Activated naive CD4-positive, alpha-beta T cell treated with anti-CD3 and anti-CD28 coated beads, Interleukin-2, amount 10 ng/mL, durations not matched to agents 7 days and 5 days (primary cell): ENCODE data around the gene HSPA1A.
A peak's percentile ranks its signal among the peaks of the same experiment; 100 is the strongest.
"Not testable (repeated sequence)": the region's sequence is repeated elsewhere in the genome, so short reads cannot be mapped to it uniquely, and the experiment has no call there.

ENCODE experiments used
- CTCF ChIA-PET: fragments of 350-600 bp; sonication (Branson Sonifier 250); formaldehyde crosslinking; loops from one replicate; lab custom pipeline; 2021; ENCODE audit warnings: antibody characterized with exemption; lab: Charles Lee
- DNase-seq: peaks from one replicate; pipeline ENCODE4 v3.0.0-alpha.2; 2020
- H3K27ac Mint-ChIP-seq: one replicate; pipeline ENCODE4 v1.8.0; 2021; ENCODE audit warnings: mild to moderate bottlenecking, moderate library complexity, mixed read lengths
- H3K27me3 Mint-ChIP-seq: one replicate; pipeline ENCODE4 v1.8.0; 2021; ENCODE audit warnings: mild to moderate bottlenecking, mixed read lengths
- H3K36me3 Mint-ChIP-seq: one replicate; pipeline ENCODE4 v1.8.0; 2021; ENCODE audit warnings: mixed read lengths
- H3K4me1 Mint-ChIP-seq: one replicate; pipeline ENCODE4 v1.8.0; 2021; ENCODE audit warnings: mixed read lengths
- H3K4me3 Mint-ChIP-seq: one replicate; pipeline ENCODE4 v1.8.0; 2021; ENCODE audit warnings: mild to moderate bottlenecking, moderate library complexity, mixed read lengths
- H3K9me3 Mint-ChIP-seq: one replicate; pipeline ENCODE4 v1.8.0; 2021; ENCODE audit warnings: mixed read lengths

Gene HSPA1A

DNA sequence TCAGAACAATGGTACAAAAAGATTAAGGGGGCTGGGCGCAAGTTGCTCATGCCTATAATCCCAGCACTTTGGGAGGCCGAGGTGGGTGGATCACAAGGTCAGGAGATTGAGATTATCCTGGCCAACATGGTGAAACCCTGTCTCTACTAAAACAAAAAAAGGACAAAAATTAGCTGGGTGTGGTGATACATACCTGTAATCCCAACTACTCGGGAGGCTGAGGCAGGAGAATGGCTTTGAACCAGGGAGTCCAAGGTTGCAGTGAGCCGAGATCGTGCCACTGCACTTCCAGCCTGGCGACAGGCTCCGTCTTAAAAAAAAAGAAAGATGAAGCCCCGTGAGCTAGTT, 24.4 kb downstream of the HSPA1A start:
- Mint-ChIP-seq H3K4me1 (peaks cover 49% of the 10 kb centered on the region), H3K36me3 (peaks cover 52% of the 10 kb centered on the region)
- H3K9me3 Mint-ChIP-seq, DNase-seq, H3K27ac Mint-ChIP-seq, H3K4me3 Mint-ChIP-seq, H3K27me3 Mint-ChIP-seq: not testable (repeated sequence)
- CTCF ChIA-PET = interaction anchor here (1.7 kb wide), 1 partner anchor 23 kb away, joined by 5 read pairs; no protein-coding TSS in a partner anchor

GRCh38 chr6:31842053-31842452, 26.7 kb downstream of the HSPA1A start:
- Mint-ChIP-seq H3K27me3 (no peaks in the 10 kb centered on the region), H3K4me1 (peaks cover 33% of the 10 kb centered on the region), H3K9me3 (no peaks in the 10 kb centered on the region), H3K27ac (peak overlapping the region; percentile 79), H3K4me3 (no peak overlapping the region), H3K36me3 (peaks cover 39% of the 10 kb centered on the region)
- CTCF ChIA-PET = no interaction called here
- no peak for DNase-seq

DNA sequence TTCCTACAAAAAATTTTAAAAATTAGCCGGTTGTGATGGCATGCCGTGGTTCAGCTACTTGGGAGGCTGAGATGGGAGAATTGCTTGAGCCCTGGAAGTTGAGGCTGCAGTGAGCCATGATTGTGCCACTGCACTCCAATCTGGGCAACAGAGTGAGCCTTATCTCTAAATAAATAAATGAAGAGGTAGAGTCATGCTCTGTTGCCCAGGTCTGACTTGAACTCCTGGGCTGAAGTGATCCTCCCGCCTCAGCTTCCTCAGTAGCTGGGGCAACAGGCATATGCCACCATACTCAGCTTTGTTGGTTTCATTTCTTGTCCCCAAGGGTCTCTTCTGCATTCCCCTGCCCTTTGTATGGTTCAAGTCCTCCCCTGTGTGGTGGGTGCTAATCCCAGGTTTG, 29.2 kb downstream of the HSPA1A start:
- Mint-ChIP-seq H3K27me3 (no peaks in the 10 kb centered on the region), H3K9me3 (no peaks in the 10 kb centered on the region), H3K27ac (no peak overlapping the region), H3K4me3 (no peak overlapping the region), H3K4me1 (peaks cover 11% of the 10 kb centered on the region), H3K36me3 (peaks cover 23% of the 10 kb centered on the region)
- CTCF ChIA-PET = no interaction called here
- no peak for DNase-seq

DNA sequence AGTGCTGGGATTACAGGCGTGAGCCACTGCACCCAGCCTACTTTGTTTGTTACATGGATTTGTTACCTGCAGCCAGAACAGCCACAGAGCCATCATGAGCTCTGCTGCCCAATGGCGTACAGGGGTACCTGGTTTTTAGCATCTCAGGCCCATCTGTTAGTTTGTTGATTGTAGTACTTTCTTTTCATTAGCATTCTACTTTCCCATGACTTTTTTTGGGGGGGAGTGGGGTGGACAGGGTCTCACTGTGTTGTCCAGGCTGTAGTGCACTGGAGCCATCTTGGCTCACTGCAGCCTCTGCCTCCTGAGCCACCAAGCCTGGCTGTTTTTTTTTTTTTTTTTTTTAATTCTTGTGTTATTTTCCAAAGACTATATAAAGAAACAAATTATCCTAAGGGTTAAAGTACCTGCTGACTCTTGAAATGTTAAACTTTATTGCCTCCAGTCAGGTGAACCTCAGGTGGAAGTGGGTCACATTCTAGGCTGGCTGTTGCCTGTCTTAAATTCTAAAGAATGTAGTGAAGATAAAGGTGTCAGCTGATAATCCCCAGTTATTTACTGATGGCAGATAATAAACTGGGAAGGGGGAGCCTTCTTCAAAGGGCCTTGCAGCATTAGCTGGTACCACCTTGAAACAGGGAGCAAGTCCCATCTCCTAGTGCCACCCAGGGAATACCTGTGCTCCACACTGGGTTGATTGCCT, 32.1 kb downstream of the HSPA1A start:
- no peak for DNase-seq
- H3K27me3 Mint-ChIP-seq = no peaks in the 10 kb centered on the region
- no peak overlapping the region for H3K4me3 Mint-ChIP-seq
- no peak overlapping the region for H3K27ac Mint-ChIP-seq
- CTCF ChIA-PET = no interaction called here
- no peaks in the 10 kb centered on the region for H3K4me1 Mint-ChIP-seq
- peaks cover under 1% of the 10 kb centered on the region for H3K9me3 Mint-ChIP-seq
- peaks cover 9% of the 10 kb centered on the region for H3K36me3 Mint-ChIP-seq

GRCh38 chr6:31850765-31851484, 35.6 kb downstream of the HSPA1A start:
- Mint-ChIP-seq H3K9me3 (peaks cover 6% of the 10 kb centered on the region), H3K4me3 (no peak overlapping the region)

DNA sequence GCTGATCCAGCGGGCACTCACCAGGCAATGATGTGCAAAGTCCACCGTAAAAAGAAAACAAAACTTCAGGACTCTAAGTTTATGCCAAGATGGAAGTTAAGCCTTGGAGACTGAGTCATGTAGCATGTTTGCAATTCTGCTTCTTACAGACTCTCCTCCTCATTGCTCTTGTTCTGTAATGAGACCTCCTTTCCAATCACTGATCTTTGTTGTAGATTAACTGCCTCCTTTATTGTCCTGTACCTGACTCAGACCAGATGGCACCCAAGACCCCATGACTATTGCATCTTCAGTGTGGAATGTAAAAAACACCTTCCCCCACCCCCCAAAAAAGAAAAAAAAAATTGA, 36.1 kb downstream of the HSPA1A start:
- CTCF ChIA-PET = no interaction called here
- Mint-ChIP-seq H3K36me3 (peaks cover 3% of the 10 kb centered on the region), H3K27me3 (no peaks in the 10 kb centered on the region), H3K9me3 (peaks cover 6% of the 10 kb centered on the region), H3K4me3 (no peak overlapping the region), H3K27ac (no peak overlapping the region), H3K4me1 (peaks cover 2% of the 10 kb centered on the region)
- DNase-seq = no peak

More at GRCh38 chr6:31850765-31851484, 35.6 kb downstream of the HSPA1A start:
- Mint-ChIP-seq H3K36me3 (peaks cover 3% of the 10 kb centered on the region), H3K4me1 (peaks cover 2% of the 10 kb centered on the region), H3K27ac (no peak overlapping the region), H3K27me3 (no peaks in the 10 kb centered on the region)
- DNase-seq = no peak
- CTCF ChIA-PET = no interaction called here

GRCh38 chr6:31851980-31852718, 36.8 kb downstream of the HSPA1A start:
- CTCF ChIA-PET = interaction anchor here (0.8 kb wide), 1 partner anchor 11 kb away, joined by 3 read pairs; the partner anchor contains the start of gene NEU1
- not testable (repeated sequence) for H3K27ac Mint-ChIP-seq, H3K27me3 Mint-ChIP-seq, H3K4me1 Mint-ChIP-seq, H3K9me3 Mint-ChIP-seq, H3K4me3 Mint-ChIP-seq, H3K36me3 Mint-ChIP-seq, DNase-seq

GRCh38 chr6:31857774-31858173, 42.4 kb downstream of the HSPA1A start:
- DNase-seq, H3K27ac Mint-ChIP-seq, H3K4me3 Mint-ChIP-seq, CTCF ChIA-PET, H3K9me3 Mint-ChIP-seq, H3K27me3 Mint-ChIP-seq: not testable (repeated sequence)
- Mint-ChIP-seq H3K36me3 (peaks cover 16% of the 10 kb centered on the region), H3K4me1 (peaks cover 12% of the 10 kb centered on the region)

DNA sequence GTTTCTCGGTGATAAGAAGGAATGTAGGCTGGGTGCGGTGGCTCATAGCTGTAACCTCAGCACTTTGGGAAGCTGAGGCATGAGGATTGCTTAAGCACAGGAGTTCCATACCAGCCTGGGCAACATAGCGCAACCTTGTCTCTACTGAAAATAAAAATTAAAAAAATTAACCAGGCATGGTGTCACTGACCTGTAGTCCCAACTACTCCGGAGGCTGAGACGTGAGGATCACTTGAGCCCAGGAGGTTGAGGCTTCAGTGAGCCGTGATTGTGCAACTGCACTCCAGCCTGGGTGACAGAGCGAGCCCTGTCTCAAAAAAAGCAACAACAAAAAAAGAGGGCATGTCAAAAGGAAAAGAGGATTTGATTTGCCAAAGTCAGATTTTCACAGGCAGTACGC, 43.4 kb downstream of the HSPA1A start:
- Mint-ChIP-seq H3K27ac (no peak overlapping the region), H3K27me3 (no peaks in the 10 kb centered on the region), H3K4me3 (no peak overlapping the region), H3K9me3 (no peaks in the 10 kb centered on the region), H3K4me1 (peaks cover 15% of the 10 kb centered on the region), H3K36me3 (peaks cover 16% of the 10 kb centered on the region)
- no peak for DNase-seq
- CTCF ChIA-PET = no interaction called here

- H3K27me3 Mint-ChIP-seq = no peaks in the 10 kb centered on the region
- H3K4me1 Mint-ChIP-seq = peaks cover 24% of the 10 kb centered on the region
- CTCF ChIA-PET = interaction anchor here (0.6 kb wide), 1 partner anchor 22 kb away, joined by 5 read pairs; no protein-coding TSS in a partner anchor
- peaks cover 16% of the 10 kb centered on the region for H3K36me3 Mint-ChIP-seq
- peak overlapping the region; percentile 19 for H3K4me3 Mint-ChIP-seq
- H3K27ac Mint-ChIP-seq = no peak overlapping the region
- no peaks in the 10 kb centered on the region for H3K9me3 Mint-ChIP-seq
- no peak for DNase-seq
These were observed 44.6 kb downstream of the HSPA1A start for GRCh38 chr6:31859923-31860322.

DNA sequence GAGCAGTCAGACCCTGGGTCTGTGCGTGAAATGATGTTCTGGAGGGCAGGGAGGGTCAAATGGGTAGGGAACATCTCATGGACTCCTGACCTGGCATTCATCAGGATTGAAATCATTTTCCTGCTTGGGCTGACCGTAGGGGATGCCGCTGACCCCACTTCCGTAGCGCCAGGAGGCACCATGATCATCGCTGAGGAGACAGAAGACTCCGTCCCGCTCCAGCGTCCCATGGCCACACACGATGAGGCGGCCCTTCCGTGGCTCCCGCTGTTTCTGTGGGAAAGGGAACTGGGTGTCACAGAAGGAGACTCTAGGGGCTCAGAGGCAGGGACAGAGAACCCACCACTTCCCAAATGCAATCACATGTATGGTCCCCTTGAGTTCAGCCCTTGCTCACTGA, 45.0 kb downstream of the HSPA1A start:
- H3K9me3 Mint-ChIP-seq = no peaks in the 10 kb centered on the region
- CTCF ChIA-PET = no interaction called here
- H3K4me3 Mint-ChIP-seq = no peak overlapping the region
- DNase-seq = no peak
- H3K4me1 Mint-ChIP-seq = peaks cover 28% of the 10 kb centered on the region
- peaks cover 4% of the 10 kb centered on the region for H3K27me3 Mint-ChIP-seq
- peaks cover 14% of the 10 kb centered on the region for H3K36me3 Mint-ChIP-seq
- H3K27ac Mint-ChIP-seq = no peak overlapping the region

- H3K4me1 Mint-ChIP-seq = peaks cover 28% of the 10 kb centered on the region
- peaks cover 14% of the 10 kb centered on the region for H3K36me3 Mint-ChIP-seq
- no peak overlapping the region for H3K27ac Mint-ChIP-seq
- no peak for DNase-seq
- peak overlapping the region; percentile 88 for H3K4me3 Mint-ChIP-seq
- H3K27me3 Mint-ChIP-seq = peaks cover 12% of the 10 kb centered on the region
- CTCF ChIA-PET = no interaction called here
- no peaks in the 10 kb centered on the region for H3K9me3 Mint-ChIP-seq
These were observed 45.8 kb downstream of the HSPA1A start for GRCh38 chr6:31861150-31861549.

DNA sequence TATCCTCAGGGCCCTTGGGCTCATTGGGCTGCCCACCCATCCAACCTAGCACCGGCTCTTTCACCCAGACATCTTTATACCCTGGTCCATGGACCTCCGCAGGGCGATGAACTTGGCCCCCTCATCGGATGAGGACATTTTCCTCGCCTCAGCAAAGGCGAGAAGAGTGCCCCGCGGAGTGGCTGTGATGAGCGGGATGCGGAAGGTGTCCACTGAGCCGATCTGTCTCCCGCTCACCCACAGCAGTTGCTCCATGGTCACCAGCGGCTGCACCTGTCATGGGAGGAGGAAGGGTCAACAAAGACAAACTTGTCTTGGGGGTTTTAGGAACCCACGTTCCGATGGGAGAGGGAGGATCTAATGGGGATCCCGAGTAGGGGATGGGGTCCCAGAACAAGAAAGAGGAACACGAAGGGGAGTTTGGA, 46.6 kb downstream of the HSPA1A start:
- Mint-ChIP-seq H3K27me3 (peaks cover 12% of the 10 kb centered on the region), H3K4me3 (peak overlapping the region; percentile 88), H3K27ac (peak overlapping the region; percentile 87), H3K9me3 (no peaks in the 10 kb centered on the region), H3K36me3 (peaks cover 14% of the 10 kb centered on the region), H3K4me1 (peaks cover 28% of the 10 kb centered on the region)
- CTCF ChIA-PET = no interaction called here
- no peak for DNase-seq
